ENCODE measurements around the gene TMEM131L. TPM values are rescaled to one million over a fixed set of nuclear protein-coding genes. Genes with fewer than 3 reads are reported as not detected.
"Not testable (repeated sequence)": the region's sequence is repeated elsewhere in the genome, so short reads cannot be mapped to it uniquely, and the experiment has no call there.

Gene TMEM131L
- total RNA-seq, 4 donors from 2014 or later: 17.7 to 43.9 (median 24.8) TPM

DNA sequence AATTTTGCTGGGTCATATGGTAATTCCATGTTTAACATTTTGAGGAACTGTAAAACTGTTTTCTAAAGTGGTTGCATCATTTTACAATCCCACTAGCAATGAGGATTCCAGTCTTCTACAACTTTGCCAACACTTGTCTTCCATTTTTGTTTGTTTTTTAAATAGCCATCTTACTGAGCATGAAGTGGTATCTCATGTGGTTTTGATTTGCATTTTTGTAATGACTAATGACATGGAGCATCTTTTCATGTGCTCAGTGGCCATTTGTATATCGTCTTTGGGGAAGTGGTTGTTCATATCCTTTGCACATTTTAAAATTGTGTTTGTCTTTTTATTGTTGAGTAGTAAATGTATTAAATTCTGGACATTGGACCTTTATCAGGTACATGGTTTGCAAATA, 94.7 kb downstream of the TMEM131L start:
- TF ChIP-seq, protein P1, sequence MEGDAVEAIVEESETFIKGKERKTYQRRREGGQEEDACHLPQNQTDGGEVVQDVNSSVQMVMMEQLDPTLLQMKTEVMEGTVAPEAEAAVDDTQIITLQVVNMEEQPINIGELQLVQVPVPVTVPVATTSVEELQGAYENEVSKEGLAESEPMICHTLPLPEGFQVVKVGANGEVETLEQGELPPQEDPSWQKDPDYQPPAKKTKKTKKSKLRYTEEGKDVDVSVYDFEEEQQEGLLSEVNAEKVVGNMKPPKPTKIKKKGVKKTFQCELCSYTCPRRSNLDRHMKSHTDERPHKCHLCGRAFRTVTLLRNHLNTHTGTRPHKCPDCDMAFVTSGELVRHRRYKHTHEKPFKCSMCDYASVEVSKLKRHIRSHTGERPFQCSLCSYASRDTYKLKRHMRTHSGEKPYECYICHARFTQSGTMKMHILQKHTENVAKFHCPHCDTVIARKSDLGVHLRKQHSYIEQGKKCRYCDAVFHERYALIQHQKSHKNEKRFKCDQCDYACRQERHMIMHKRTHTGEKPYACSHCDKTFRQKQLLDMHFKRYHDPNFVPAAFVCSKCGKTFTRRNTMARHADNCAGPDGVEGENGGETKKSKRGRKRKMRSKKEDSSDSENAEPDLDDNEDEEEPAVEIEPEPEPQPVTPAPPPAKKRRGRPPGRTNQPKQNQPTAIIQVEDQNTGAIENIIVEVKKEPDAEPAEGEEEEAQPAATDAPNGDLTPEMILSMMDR (IDR thresholded peaks at IDR 0.05): no peak
- DNase-seq (ENCODE audit: low spot score): no peak
- no peak for ATAC-seq (ENCODE audit: low FRiP score)

DNA sequence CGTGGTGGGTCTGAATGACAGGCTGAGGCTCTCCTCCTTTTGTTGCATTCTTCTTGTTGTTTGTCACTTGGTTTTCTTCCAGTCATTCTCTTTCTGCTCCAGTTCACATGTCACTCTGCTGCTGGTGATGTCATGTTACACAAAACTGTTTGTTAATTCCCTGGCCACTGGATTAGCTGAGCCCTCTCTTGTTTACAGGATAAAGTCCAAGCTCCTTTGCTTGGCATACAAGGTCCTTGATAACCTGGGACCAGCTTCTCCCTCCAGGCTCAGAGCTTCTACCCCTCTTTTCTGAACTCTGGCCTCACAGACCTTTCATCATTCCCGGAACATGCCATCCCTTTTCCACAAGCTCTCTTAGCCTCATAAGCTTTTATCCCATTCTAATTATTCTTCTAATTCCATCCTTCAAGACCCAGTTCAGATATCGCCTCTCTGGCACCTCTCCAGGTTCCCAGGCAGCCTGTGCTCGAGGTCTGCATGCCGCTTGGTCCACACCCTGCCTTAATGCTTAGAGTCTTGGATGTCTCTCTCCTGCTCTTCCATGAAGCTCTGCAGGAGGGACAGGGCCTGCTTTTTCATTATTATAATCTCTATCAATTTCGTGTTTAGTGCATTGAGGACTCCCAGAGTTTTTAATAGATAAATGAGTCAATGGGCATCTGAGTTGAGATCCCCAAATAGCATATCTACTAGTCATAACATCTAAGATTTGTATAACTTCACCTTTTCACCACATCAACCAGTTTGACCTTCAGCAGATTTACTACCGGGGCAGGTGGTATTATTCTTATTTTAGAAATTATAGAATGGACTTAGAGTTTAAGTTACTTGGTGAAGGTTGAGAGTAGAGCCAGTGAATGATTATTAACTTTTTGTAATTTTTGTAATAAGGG, 98.7 kb downstream of the TMEM131L start:
- ATAC-seq (ENCODE audit: low FRiP score) (no peak), DNase-seq (ENCODE audit: low spot score) (no peak)
- TF ChIP-seq, protein P1 (IDR thresholded peaks at IDR 0.05): no peak

DNA sequence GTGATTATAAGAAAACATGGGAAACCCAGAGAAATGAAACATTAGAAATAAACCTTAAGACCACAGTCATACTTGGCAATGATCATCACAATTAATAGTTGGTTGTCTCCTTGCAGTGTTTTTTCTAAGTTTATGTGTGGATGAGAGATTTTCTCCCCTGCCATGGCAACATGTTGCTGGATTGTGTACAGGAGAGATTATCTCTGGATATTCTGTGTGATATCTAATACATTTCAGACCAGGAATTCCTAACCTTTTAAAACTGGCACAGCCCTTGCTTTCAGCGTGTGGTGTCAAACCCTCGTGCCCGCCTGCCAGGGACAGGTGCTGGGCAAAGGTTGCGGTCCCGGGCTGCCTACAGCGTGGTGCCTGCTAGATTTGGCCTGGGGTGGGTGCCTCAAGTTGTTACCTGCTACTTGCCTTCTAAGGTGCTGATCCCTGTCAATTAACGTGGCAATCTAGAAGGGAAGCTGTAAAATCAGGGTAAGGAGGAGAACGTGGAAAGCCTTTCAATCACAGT, 100.5 kb downstream of the TMEM131L start:
- no peak for ATAC-seq (ENCODE audit: low FRiP score)

DNA sequence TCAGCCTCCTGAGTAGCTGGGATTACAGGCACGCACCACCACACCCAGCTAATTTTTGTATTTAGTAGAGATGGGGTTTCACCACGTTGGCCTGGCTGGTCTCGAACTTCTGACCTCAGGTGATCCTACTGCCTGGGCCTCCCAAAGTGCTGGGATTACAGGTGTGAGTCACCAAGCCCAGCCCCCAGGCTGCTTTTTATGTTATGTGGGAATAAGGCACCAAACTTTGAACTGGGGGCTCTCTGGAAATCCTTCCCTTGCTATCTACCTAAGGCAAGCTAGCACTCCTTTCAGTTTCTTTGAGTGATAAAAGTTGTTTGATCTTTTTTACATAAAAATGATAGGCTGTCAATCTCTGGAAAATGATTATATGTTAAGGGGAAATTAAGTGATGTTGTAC, 101.5 kb downstream of the TMEM131L start:
- DNase-seq (ENCODE audit: low spot score); ATAC-seq (ENCODE audit: low FRiP score): not testable (repeated sequence)

More for the DNA sequence above, 100.5 kb downstream of the TMEM131L start:
- TF ChIP-seq, protein P1 (IDR thresholded peaks at IDR 0.05): no peak
- DNase-seq (ENCODE audit: low spot score): no peak

DNA sequence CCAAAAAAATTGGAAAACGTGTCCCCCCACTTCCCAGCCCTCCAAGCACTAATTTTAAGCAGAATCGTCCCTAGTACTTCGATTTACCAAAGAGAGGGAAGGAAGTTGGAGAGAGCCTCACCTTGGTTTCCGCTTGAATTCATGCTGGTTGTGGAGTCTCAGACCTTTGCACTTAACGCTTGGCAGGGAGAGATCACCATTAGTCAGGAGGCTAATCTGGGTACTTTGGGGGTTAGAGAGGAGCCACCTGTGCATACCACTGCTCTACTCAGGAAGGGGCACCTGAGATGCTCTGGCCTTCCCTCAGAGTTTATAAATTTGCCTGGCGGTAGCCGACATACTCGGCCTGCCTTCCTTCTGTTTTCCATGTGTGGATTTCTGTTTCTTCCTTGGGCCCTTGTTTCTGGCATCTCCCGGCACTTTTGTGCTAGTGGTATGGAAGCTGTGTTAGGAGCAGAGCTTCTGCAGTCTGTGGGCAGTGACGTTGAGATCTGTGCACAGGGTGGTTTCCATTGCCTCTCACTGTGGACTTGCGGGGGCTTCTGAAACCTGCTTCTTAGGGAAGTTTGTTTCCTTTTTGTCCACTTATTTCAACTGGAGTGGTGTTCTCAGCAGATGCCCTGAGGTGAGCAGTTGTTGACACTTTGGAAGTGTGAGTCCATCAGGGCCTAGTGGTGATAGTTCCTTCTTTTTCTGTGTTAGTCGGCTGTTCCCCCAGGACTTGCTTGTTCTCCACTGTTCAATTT, 104.2 kb downstream of the TMEM131L start:
- TF ChIP-seq, protein P1 (IDR thresholded peaks at IDR 0.05): no peak

DNA sequence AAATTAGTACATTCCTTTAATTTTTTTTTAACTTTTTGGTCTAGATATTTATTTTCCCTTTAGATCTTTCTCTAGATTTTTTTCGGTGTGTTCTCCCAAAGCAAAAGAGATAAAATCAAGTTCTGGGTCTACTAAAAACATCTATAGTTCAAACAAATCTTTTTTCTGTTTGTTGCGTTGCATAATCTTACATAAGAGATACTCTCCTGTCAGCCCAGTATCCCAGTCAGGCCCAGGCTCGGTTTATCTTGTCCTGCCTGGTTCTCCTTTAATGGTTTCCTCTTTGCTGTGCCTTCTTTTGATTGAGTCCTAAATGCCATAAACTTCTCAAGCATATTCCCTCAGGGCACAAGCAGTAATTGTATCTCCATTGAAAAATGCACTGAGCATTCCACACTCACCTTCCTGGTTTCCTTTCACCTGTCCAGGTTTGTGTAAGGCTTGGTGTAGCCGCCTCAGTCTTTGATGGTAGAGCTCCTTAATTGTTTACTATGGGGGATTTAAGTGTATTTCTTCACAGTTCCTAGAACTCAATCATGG, 104.9 kb downstream of the TMEM131L start:
- ATAC-seq (ENCODE audit: low FRiP score) (no peak), DNase-seq (ENCODE audit: low spot score) (no peak)

More for the DNA sequence above, 104.2 kb downstream of the TMEM131L start:
- ATAC-seq (ENCODE audit: low FRiP score): no peak
- DNase-seq (ENCODE audit: low spot score): no peak

More for the DNA sequence above, 104.9 kb downstream of the TMEM131L start:
- TF ChIP-seq, protein P1 (IDR thresholded peaks at IDR 0.05): no peak
